AG04450 (cell line): Measurements from ENCODE around the gene MED26. TPM values are rescaled to one million over a fixed set of nuclear protein-coding genes. Genes with fewer than 3 reads are reported as not detected.

Experiments
- CTCF ChIA-PET: fragments of 300-600, 350-600 bp; formaldehyde crosslinking; extraction: SDS; loops from one replicate; lab custom pipeline; 2022; ENCODE audit warnings: antibody characterized with exemption, inconsistent platforms; lab: Charles Lee
- POLR2A ChIA-PET: fragments of 350-600 bp; formaldehyde crosslinking; extraction: SDS; loops from one replicate; lab custom pipeline; 2021; ENCODE audit warnings: antibody characterized with exemption, inconsistent platforms; lab: Yijun Ruan, JAX
- DNase-seq: peaks from one replicate; pipeline ENCODE4 v3.0.0-alpha.2; 2011; ENCODE audit warnings: low read depth, low spot score
- H3K27ac ChIP-seq: one replicate; pipeline ENCODE4 v1.5.1; 2012; ENCODE audit warnings: low read depth, low read length, control low read depth
- H3K27me3 ChIP-seq: one replicate; pipeline ENCODE4 v1.6.0; 2012; ENCODE audit warnings: low read length; ENCODE audit not compliant: control insufficient read depth, insufficient read depth
- H3K4me3 ChIP-seq: 2 replicates; pipeline ENCODE4 v1.5.1; 2011; ENCODE audit warnings: mild to moderate bottlenecking, low read depth, low read length, control low read depth
- H3K9me3 ChIP-seq: 2 replicates; pipeline ENCODE4 v1.5.1; 2012; ENCODE audit warnings: low read length; ENCODE audit not compliant: control insufficient read depth, insufficient read depth
- CTCF ChIP-seq: IDR thresholded peaks from 2 replicates; pipeline ENCODE4 v1.5.1; 2011; ENCODE audit warnings: low read depth, low read length, control low read depth, inconsistent platforms
- polyA plus RNA-seq: library from polyadenylated mRNA; depleted of rRNA; stranded (reverse); fragments of >200 nt; gene quantifications from 2 replicates; pipeline ENCODE4 v1.2.3, GENCODE V29; 2011

The MED26 gene
- polyA plus RNA-seq, 1 experiment, result 3.0 TPM

- Histone ChIP-seq H3K4me3 (peak overlapping the region; percentile 87), H3K9me3 (no peaks in the 10 kb centered on the region; the same call in 1 of the 2 replicates), H3K27me3 (no peaks in the 10 kb centered on the region), H3K27ac (no peak overlapping the region)
- ChIA-PET POLR2A (interaction anchor here (3.4 kb wide), 1 partner anchor 56 kb away, joined by 9 read pairs; the partner anchor contains the start of gene MED26), CTCF (no interaction called here)
- no peak for DNase-seq
- TF ChIP-seq CTCF, result no peak
Measured at GRCh38 chr19:16571822-16572331, 56.1 kb downstream of the MED26 start.

GRCh38 chr19:16571283-16571682, 56.7 kb downstream of the MED26 start:
- H3K4me3 ChIP-seq, result peak overlapping the region; percentile 87
- no peak for TF ChIP-seq CTCF
- H3K27me3 ChIP-seq, result no peaks in the 10 kb centered on the region
- peak overlapping the region; percentile 49 for H3K27ac ChIP-seq
- DNase-seq, result no peak
- ChIA-PET POLR2A (interaction anchor here (3.4 kb wide), 1 partner anchor 56 kb away, joined by 9 read pairs; the partner anchor contains the start of gene MED26), CTCF (no interaction called here)
- H3K9me3 ChIP-seq, result no peaks in the 10 kb centered on the region; the same call in 1 of the 2 replicates

- peak overlapping the region; percentile 47 for H3K27ac ChIP-seq
- ChIA-PET POLR2A (no interaction called here), CTCF (no interaction called here)
- H3K4me3 ChIP-seq, result no peak overlapping the region
- no peak for DNase-seq
- H3K27me3 ChIP-seq, result no peaks in the 10 kb centered on the region
- no peaks in the 10 kb centered on the region; the same call in 1 of the 2 replicates for H3K9me3 ChIP-seq
- TF ChIP-seq CTCF, result no peak
Measured at GRCh38 chr19:16569609-16570320, 58.2 kb downstream of the MED26 start.

- CTCF ChIA-PET, result no interaction called here
- H3K27ac ChIP-seq, result no peak overlapping the region
- H3K27me3 ChIP-seq, result no peaks in the 10 kb centered on the region
- H3K9me3 ChIP-seq, result no peaks in the 10 kb centered on the region
- DNase-seq, result no peak
- no peak for TF ChIP-seq CTCF
- no peak overlapping the region for H3K4me3 ChIP-seq
- POLR2A ChIA-PET, result no interaction called here
Measured at GRCh38 chr19:16566702-16567101, 61.3 kb downstream of the MED26 start.

GRCh38 chr19:16566161-16566560, 61.8 kb downstream of the MED26 start:
- no peak for DNase-seq
- ChIA-PET CTCF (no interaction called here), POLR2A (no interaction called here)
- no peaks in the 10 kb centered on the region for H3K9me3 ChIP-seq
- no peak overlapping the region for H3K4me3 ChIP-seq
- H3K27ac ChIP-seq, result peak overlapping the region; percentile 11
- no peaks in the 10 kb centered on the region for H3K27me3 ChIP-seq
- TF ChIP-seq CTCF, result no peak
